Measurements from ENCODE around the gene DLGAP1.

Gene DLGAP1

DNA sequence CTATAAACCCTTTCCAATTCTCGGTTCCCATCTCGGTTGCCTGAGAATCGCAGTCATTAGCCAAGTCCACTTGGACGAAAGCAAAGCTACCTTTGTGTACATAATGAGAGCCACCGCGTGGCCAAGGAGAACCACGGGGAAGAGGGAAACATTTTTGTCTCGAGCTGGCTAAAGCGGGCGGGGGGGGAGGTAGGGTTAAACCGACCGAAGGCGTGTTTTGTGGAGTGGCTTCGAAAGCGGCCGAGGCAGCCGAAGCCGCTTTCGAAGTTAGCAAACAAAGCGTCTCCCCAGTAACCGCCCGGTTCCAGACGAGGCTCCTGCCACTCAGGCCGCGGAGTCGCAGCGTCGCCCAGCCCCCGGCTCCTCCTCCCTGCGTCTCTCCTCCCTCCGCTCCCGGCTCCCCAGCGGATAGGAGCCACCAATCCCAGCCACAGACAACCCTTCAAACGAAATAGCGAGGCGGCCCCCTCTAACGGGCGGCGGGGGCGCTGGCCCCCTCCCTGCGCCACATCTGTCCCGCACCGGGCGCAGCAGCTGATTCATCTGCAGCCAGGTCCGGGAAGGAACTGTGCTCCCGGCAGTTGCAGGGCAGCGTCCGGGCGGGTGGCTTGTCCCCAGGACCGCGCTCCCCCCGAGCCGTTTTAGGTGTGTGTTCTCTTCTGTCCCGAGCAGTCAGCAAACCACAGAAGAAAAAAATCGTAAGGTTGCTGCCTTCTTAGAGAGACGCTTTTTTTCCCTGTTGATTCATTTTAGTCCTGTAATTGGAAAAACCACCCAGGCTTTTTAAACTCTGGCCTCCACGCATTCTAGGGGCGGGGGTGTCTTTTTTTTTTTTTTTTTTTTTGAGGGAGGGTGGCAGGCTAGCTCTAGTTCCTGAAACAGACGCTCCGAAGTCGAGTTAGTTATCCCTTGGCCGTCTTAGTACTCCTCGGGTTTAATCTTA, 1006.9 kb downstream of the DLGAP1 start (continued):
- peak; percentile 90 for TF ChIP-seq BCL11A (tag by site-specific recombination; IDR thresholded peaks at IDR 0.05; ENCODE audit: low read depth)
- TF ChIP-seq SCRT1 (tag by site-specific recombination; IDR thresholded peaks at IDR 0.05; ENCODE audit: borderline replicate concordance) = no peak
- TF ChIP-seq, protein P1, sequence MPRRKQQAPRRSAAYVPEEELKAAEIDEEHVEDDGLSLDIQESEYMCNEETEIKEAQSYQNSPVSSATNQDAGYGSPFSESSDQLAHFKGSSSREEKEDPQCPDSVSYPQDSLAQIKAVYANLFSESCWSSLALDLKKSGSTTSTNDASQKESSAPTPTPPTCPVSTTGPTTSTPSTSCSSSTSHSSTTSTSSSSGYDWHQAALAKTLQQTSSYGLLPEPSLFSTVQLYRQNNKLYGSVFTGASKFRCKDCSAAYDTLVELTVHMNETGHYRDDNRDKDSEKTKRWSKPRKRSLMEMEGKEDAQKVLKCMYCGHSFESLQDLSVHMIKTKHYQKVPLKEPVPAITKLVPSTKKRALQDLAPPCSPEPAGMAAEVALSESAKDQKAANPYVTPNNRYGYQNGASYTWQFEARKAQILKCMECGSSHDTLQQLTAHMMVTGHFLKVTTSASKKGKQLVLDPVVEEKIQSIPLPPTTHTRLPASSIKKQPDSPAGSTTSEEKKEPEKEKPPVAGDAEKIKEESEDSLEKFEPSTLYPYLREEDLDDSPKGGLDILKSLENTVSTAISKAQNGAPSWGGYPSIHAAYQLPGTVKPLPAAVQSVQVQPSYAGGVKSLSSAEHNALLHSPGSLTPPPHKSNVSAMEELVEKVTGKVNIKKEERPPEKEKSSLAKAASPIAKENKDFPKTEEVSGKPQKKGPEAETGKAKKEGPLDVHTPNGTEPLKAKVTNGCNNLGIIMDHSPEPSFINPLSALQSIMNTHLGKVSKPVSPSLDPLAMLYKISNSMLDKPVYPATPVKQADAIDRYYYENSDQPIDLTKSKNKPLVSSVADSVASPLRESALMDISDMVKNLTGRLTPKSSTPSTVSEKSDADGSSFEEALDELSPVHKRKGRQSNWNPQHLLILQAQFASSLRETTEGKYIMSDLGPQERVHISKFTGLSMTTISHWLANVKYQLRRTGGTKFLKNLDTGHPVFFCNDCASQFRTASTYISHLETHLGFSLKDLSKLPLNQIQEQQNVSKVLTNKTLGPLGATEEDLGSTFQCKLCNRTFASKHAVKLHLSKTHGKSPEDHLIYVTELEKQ (tag by site-specific recombination; IDR thresholded peaks at IDR 0.05; ENCODE audit: borderline replicate concordance) = no peak
- 0 out of 2 replicates have a peak, but pooled peaks have one; percentile 33 for TF ChIP-seq FEZF1 (tag by site-specific recombination; IDR thresholded peaks at IDR 0.05)
- TF ChIP-seq ZNF433 (tag by site-specific recombination; IDR thresholded peaks at IDR 0.05; ENCODE audit: low read depth) = no peak
- TF ChIP-seq ZNF335 (tag by site-specific recombination; conservative IDR thresholded peaks at IDR 0.05) = peak; percentile 28
- peak; percentile 67 for TF ChIP-seq KLF1 (tag by site-specific recombination; IDR thresholded peaks at IDR 0.05)
- no peak for TF ChIP-seq ZNF707 (tag by site-specific recombination; IDR thresholded peaks at IDR 0.05)
- TF ChIP-seq ZNF544 (tag by site-specific recombination; IDR thresholded peaks at IDR 0.05) = no peak
- TF ChIP-seq ZNF184 (tag by site-specific recombination; IDR thresholded peaks at IDR 0.05) = no peak
- TF ChIP-seq ZEB2 (tag by site-specific recombination; IDR thresholded peaks at IDR 0.05) = peak; percentile 85; the same call in 1 of the 2 replicates
- no peak for TF ChIP-seq ZNF785 (tag by site-specific recombination; IDR thresholded peaks at IDR 0.05)
- TF ChIP-seq ZNF549 (tag by site-specific recombination; IDR thresholded peaks at IDR 0.05) = 0 out of 2 replicates have a peak, but pooled peaks have one; percentile 34
- TF ChIP-seq ZNF510 (tag by site-specific recombination; IDR thresholded peaks at IDR 0.05; ENCODE audit: insufficient replicate concordance) = no peak
- TF ChIP-seq ZNF423 (tag by site-specific recombination; IDR thresholded peaks at IDR 0.05) = peak; percentile 30; the same call in 1 of the 2 replicates
- TF ChIP-seq ZNF24 (tag by site-specific recombination; IDR thresholded peaks at IDR 0.05) = peak; percentile 63; the same call in 1 of the 2 replicates
- TF ChIP-seq, protein P2, sequence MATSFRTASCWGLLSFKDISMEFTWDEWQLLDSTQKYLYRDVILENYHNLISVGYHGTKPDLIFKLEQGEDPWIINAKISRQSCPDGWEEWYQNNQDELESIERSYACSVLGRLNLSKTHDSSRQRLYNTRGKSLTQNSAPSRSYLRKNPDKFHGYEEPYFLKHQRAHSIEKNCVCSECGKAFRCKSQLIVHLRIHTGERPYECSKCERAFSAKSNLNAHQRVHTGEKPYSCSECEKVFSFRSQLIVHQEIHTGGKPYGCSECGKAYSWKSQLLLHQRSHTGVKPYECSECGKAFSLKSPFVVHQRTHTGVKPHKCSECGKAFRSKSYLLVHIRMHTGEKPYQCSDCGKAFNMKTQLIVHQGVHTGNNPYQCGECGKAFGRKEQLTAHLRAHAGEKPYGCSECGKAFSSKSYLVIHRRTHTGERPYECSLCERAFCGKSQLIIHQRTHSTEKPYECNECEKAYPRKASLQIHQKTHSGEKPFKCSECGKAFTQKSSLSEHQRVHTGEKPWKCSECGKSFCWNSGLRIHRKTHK (tag by site-specific recombination; IDR thresholded peaks at IDR 0.05) = no peak
- TF ChIP-seq ZNF146 (tag by site-specific recombination; IDR thresholded peaks at IDR 0.05) = no peak
- peak; percentile 75; the same call in 1 of the 2 replicates for TF ChIP-seq ZNF2 (tag by site-specific recombination; IDR thresholded peaks at IDR 0.05)
- TF ChIP-seq SALL2 (tag by site-specific recombination; IDR thresholded peaks at IDR 0.05; ENCODE audit: borderline replicate concordance) = no peak
- no peak for TF ChIP-seq GLI4 (tag by site-specific recombination; IDR thresholded peaks at IDR 0.05)
- TF ChIP-seq ZNF624 (tag by site-specific recombination; IDR thresholded peaks at IDR 0.05) = no peak
- TF ChIP-seq ZNF311 (tag by site-specific recombination; IDR thresholded peaks at IDR 0.05; ENCODE audit: borderline replicate concordance) = no peak
- TF ChIP-seq ZNF114 (tag by site-specific recombination; IDR thresholded peaks at IDR 0.05) = no peak
- no peak for TF ChIP-seq YY2 (tag by site-specific recombination; IDR thresholded peaks at IDR 0.05)
- peak; percentile 94 for TF ChIP-seq SP3 (tag by site-specific recombination; IDR thresholded peaks at IDR 0.05)
- TF ChIP-seq ZNF501 (tag by site-specific recombination; IDR thresholded peaks at IDR 0.05) = peak; percentile 76
- no peak for TF ChIP-seq ZSCAN23 (tag by site-specific recombination; IDR thresholded peaks at IDR 0.05)
- no peak; the same call in 1 of the 2 replicates for TF ChIP-seq MZF1 (tag by site-specific recombination; IDR thresholded peaks at IDR 0.05; ENCODE audit: borderline replicate concordance)
- TF ChIP-seq ZNF280D (tag by site-specific recombination; IDR thresholded peaks at IDR 0.05) = no peak
- no peak for TF ChIP-seq ZNF223 (tag by site-specific recombination; IDR thresholded peaks at IDR 0.05)
- TF ChIP-seq HOXC10 (CRISPR knock-in tag; IDR thresholded peaks at IDR 0.05) = no peak
